PC-3 (cell line): ENCODE results near the gene PRRG3.

Experiments used
- EZH2 ChIP-seq: fragments of 300-600 bp; sonication (generic); IDR thresholded peaks from one replicate; pipeline ENCODE4 v1.6.1; 2017; ENCODE audit warnings: antibody characterized with exemption, mild to moderate bottlenecking, low read length; ENCODE audit not compliant: unreplicated experiment
- TF ChIP-seq, protein P1 (sequence below): fragments of 300-600 bp; sonication (generic); conservative IDR thresholded peaks from 2 replicates; pipeline ENCODE4 v1.5.1; 2017; ENCODE audit warnings: antibody characterized with exemption, low read depth, mild to moderate bottlenecking, low read length

DNA sequence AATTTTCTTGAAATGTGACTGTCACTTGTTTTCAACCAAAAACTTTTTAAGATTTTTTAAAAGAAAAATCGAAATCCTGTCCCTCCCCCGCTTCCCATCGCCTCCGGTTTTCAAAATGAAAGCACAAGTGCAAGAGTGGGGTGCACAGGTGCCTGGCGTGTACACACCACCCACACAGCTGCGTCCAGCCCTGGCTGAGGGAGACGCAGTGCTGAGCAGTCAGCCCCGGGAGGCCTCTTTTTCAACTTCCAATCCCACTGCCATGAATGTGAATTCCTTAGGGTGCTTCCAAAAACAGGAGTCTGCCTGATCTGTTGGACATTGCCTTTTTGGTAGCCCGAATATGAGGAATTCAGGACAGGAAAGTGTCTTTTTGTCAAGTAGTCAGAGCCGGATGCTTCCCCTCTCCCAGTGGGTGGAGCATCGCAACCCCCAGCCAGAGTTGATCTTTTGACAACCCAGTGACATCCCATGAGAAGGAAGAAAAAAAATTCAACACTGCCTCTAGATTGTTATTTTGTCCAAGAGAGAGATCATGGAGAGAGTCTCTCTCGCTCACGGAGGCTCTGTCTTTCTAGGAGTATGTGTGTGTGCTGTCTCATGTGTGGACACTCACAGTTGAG is 8.9 kb downstream of the PRRG3 start:
- TF ChIP-seq, protein P1, sequence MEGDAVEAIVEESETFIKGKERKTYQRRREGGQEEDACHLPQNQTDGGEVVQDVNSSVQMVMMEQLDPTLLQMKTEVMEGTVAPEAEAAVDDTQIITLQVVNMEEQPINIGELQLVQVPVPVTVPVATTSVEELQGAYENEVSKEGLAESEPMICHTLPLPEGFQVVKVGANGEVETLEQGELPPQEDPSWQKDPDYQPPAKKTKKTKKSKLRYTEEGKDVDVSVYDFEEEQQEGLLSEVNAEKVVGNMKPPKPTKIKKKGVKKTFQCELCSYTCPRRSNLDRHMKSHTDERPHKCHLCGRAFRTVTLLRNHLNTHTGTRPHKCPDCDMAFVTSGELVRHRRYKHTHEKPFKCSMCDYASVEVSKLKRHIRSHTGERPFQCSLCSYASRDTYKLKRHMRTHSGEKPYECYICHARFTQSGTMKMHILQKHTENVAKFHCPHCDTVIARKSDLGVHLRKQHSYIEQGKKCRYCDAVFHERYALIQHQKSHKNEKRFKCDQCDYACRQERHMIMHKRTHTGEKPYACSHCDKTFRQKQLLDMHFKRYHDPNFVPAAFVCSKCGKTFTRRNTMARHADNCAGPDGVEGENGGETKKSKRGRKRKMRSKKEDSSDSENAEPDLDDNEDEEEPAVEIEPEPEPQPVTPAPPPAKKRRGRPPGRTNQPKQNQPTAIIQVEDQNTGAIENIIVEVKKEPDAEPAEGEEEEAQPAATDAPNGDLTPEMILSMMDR, result no peak
- TF ChIP-seq EZH2, result no peak
